HG03066 (cell line): Measurements from ENCODE around the gene ARMC2.
"Not testable (repeated sequence)": the region's sequence is repeated elsewhere in the genome, so short reads cannot be mapped to it uniquely, and the experiment has no call there.

ENCODE experiments used
- ATAC-seq: cut with Tn5 transposase; IDR thresholded peaks from one replicate; pipeline ENCODE4 v1.9.1; 2021; ENCODE audit warnings: low read depth; ENCODE audit not compliant: unreplicated experiment

ARMC2 gene

DNA sequence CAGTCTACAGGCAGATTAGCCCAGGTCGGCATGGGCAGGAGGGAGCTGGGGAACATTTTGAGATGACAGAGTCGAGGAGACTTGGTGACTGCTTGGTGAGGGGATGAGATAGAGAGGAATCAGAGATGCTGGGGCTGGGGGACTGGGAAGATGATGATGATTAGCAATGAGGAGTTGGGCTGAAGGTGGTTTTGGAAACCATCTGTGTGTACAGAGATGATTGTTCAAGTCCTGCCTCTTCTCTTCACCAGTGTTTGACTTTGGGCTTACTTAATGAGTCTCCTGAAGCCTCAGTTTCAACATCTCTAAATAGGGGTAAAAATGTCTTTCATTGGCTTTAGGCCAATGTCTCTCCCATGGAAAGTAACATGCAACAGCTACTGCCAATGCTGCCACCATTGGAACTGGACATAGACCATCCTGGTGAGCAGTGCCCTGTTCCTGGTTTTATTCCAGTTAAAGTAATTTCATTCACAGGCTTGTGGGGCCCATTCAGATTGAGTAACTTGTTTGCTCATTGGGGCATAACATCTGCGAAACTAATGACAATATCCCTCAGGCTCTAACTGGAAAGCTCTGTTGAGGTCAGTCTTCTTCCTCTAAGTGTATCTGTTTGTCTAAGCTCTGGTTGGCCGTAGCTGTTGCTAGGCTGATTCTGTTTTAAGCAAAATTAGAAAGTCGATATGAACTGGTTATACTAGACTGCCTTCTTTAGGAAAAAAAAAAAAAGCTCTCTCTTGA lies 99.1 kb downstream of the ARMC2 start:
- no peak for ATAC-seq

DNA sequence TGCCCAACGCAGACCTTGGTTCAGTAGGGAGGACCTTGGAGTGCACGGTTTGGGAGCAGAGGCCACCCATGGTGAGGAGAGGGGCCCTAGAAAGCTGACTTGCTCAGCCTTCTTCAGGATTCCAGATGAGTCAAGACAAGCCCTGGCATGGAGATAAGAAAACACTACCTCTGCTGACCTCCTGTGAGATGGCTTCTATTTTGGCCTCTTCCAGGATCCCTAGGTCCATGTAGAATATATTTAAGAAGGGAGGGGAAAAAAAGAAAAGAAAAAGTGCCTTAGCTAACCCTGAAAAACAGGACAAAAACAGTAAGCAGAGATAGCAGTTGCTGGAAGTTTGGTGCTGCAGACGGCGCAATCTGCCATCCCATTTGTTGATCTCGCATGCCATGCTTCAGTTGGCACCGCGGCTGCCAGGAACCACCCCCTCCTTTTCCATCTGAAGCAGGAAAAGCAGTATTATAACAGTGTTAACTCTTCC lies 100.0 kb downstream of the ARMC2 start:
- ATAC-seq = no peak

DNA sequence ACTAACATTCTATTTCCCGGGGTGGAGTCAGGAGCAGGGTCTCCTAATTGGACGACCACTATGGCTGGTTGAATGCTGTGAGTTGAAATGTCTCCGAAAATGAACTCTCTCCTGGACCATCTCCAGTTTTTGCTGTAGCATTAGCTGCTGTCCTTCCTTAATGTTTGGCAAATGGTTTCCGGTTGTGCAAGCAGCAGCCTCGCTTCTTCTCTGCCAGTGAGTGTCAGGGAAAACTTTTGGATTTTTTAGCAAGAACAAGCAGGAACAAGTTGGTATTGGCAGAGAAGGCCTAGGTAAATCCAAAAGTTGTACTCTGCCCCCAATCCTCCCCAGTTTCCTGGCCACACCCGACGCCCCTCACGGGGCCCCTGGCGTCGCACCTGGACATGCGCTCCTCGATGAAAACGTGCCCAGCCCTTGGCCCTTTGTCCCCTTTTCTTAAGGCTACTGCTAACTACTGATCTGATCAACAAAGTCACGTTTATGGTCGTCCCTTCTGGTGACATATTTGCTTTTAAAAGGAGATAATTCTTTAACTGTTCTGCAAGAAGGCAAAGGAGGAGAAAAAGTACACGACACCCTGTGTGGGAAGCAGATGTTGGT lies 103.2 kb downstream of the ARMC2 start:
- ATAC-seq = no peak

DNA sequence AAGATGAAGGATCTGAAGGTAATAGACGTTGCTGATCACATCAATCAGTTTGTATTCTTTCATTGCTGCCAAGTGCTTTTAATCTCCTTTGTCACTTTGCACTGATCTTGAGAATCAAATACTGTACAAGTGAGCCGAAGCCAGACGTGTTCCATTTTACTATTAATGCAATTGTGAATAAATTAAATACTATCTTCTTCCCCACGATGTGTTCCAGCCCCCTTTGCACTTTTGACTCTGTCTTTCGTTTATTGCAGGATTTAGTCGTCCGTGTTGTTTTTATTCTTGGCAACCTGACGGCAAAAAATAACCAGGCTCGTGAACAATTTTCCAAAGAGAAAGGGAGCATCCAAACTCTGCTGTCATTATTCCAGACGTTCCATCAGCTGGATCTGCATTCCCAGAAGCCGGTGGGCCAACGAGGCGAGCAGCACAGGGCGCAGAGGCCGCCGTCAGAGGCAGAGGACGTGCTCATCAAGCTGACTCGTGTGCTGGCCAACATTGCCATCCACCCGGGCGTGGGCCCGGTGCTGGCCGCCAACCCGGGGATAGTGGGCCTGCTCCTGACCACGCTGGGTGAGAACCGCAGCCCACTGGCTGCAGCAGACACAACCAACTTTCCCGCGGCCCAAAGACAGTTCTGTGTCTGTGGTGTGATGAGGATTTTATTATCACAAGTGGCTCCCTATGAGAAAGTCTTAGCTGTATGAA lies 104.7 kb downstream of the ARMC2 start:
- no peak for ATAC-seq

DNA sequence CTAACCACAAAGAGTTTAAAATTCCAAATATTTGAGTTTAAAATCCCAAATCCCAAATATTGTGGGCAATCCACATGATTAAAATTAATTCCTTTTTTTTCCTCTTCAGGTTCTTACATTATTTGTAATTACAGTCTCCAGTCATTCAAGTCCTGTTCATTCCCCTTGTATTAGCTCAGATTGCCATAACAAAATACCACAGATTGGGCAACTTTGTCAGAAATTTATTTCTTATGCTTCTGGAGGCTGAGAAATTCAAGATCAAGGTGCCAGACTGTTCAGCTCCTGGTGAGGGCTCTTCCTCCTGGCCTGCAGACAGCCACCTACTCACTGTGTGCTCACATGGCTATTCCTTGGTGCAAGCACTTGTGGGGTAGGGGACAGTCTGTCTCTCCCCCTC lies 105.5 kb downstream of the ARMC2 start:
- no peak for ATAC-seq

DNA sequence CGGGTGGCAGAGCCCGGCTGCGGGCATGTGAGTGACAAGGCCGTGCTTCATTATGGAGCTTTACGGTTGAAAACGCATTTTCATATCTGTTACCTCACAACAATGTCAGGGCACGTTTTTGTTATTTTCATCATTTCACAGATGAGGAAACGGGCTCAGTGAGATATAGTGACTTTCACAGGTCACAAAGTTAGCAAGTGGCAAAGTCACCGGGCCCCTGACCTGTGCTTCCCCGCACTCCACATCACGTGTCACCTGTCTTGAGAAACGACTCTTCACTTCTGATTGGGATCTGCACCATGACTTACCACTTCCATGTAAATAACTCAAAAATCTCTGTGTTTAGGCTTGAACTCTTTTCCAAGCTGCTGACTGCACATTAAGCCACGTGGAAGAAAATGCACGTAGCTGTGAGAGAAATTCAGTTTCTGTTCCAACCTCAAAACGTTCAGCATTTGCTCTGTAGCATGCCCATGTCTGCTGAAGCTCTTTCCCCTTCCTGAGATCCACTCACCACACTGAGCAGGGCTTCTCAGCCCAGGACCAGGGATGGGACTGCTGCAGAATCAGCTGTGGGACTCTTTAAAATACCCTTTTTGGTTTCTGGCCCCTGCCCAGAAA lies 107.2 kb downstream of the ARMC2 start:
- ATAC-seq = no peak

DNA sequence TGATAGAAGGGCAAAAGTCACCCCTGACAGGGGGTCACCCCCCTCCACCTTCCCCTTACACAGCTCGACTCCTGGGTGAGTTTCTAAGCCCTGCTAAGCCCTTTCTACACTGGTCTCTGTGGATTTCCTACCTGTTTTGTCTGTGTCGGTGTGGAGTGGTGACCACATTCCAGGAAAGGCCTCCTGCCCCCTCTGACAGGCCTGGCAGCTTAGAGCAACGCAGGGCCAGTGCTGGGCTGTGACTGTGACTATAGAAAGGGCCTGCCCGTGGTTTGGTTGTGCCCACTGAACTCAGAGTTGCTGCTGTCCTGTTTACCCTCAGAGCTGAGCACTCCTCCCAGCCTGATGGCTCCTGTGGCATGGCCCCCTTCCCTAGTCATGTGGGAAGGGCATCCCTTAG lies 109.0 kb downstream of the ARMC2 start:
- no peak for ATAC-seq

DNA sequence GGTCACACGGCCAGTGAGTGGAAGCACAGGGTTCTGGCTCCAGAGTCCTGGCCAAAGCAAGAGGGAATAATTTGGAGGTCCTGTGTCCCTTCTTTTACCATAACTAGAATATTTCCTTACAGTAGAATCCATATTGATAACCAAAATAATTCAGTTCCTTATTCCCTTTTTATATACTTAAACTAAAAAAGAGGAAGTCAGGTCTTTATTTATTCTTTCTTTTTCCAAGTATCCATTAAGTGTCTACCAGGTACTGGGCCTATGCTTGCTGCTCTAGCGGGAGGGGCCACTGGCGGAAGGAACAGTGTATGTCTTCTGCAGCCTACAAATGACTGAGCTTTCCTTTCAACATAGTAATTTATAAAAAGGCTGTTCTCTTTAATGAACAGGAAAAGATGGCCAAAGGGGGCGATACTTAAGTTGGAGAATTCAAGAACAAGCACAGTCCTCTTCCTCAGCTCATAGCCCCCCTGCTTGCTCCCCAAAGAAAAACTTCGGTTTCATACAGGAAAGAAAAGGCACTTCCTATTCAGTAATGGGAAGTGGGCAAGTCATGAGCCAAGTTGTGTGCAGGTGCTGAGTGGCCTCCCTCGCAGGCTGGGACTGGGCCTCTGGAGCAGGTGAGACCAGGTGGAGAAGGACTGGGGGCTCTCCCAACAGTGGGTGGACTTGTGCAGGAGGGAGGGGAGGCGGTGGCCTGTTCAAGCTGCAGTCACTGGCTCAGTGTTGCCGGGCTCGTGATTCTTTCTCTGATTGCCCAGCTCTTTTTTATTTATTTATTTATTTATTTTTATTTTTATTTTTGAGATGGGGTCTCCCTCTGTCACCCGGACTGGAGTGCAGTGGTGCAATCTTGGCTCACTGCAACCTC lies 110.9 kb downstream of the ARMC2 start:
- ATAC-seq = no peak

DNA sequence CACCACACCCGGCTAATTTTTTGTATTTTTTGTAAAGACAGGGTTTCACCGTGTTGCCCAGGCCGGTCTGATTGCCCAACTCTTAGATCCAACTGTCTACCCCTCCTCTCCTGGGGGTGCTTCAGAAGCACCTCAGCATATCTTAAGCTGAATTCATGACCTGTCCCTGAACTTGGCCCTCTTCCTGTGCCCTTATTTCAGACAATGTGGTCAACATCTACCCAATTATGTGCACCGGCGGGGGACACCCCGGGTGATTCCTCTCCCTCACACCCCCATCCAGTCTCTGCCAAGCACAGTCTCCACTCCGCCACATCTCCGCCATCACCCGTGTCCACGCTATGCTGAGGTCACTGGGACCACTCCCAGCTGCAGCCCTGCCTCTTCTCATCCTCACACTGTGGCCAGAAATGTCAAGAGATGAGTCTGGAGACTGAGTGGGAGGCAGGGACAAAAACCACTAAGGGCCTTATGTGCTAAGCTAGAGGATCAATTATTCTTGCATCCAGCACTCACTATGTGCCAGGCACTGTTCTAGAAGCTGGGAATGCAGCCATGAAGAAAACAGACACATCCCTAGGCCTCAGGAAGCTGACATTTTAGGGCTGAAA lies 111.9 kb downstream of the ARMC2 start:
- no peak for ATAC-seq

DNA sequence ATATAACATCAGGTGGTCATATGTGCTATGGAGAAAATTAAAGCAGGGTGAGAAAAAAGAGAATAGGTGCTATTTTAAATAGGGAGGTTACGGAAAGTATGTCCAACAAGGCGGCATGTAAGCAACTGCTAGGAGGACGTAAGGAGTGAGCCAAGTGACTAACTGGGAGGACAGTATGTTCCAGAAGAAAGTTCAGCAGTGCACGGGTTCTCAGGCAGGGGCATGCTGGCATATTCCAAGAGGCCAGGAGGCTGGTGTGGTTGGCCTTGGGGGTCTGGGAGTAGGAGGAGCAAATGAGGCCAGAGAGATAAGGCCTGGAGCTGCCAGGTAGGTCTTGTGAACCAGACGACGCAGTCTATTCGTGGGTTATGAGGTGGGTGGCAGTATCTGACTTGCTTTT lies 112.4 kb downstream of the ARMC2 start:
- no peak for ATAC-seq

DNA sequence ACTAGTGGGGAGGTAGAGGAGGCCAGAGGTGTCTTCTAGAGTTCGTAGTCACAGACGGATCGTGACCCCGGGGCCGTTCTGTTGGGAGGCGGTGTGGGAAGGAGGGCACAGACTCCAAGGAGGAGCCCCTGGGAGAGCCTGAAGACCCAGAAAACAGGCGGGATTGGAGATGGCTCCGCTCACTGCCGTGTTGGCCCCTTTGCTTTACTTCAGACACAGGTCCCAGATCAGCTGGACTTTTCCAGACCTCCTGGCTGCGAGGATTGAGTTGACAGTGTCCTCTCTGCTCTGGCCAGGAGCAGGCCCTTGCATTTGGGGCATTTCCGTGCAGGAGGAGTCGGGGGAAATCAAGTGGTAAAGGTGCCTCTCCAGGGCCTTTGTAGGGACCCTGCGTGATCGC lies 112.9 kb downstream of the ARMC2 start:
- no peak for ATAC-seq

DNA sequence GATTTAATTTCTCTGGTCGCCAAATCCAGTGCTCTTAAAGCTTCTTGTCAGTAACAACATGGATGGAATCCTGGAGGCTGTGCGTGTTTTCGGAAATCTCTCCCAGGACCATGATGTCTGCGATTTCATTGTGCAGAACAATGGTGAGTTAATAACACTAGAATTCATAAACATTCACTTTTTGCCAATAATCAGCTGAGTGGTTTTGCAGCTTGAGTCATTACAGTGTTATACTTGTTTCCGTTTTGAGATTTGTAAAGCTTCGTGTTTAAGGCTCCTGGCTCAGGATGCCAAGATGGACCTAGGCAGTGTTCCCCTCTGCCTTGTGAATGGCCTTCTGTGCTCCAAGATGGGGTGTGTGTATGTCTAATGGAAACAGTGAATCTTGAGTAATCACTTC lies 113.8 kb downstream of the ARMC2 start:
- ATAC-seq = no peak

DNA sequence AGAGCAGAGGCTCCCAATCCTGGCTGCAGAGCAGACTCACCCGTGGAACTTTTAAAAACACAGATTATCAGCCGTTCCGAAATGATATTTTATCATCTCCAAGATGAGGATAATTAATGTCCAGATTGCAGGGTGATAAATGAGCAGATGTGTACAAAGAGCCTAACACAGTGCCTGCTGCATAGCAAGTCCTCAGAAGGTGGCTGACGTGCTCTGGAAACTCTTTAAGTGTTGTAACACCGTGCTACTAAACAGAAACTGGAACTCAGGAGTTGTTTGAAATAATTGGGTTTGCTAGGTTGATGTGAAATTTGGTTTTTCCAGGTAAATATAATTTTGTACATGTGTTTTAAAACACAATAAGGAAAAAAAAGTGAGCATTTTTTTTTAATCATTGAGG lies 118.0 kb downstream of the ARMC2 start:
- ATAC-seq = no peak

DNA sequence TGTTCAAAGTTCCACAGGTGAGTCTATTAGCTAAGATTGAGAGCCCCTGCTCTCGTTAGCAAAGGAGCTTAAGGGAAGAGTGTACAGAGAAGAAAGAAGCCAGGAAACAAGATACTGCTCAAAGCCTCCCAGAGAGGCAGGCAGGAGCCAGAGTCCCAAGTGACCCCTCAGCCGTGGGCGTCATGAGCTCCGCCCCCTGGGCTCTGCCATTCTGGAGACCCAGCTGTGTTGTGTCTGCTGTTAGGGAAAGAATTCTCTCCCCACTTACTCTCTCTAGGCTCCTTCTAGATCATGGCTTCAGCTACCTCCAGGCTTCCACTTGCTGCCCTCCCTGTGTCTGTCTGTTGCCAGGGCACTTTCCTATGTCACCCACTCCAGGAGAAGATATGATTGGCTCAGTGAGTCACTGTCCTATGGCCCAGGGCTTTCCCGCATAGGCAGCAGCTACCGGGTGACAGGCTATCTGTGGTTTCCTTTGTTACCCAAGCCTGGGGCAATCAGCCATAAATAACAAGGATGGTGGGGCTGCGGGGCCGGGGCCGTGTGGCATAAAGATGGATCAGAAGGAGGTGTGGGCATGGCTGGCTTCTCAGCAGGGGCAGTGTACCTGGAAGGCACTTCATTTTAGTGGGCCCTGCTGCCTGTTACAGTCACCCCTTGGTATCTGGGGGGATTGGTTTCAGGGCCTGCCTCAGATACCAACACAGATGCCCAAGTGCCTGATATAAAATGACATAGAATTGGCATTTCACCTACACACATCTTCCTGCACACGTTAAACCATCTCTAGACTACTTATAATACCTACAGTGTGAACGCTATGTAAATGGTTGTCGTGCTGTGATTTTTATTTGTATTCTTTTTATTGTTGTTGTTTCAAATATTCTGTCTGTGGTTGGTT lies 118.9 kb downstream of the ARMC2 start:
- no peak for ATAC-seq

DNA sequence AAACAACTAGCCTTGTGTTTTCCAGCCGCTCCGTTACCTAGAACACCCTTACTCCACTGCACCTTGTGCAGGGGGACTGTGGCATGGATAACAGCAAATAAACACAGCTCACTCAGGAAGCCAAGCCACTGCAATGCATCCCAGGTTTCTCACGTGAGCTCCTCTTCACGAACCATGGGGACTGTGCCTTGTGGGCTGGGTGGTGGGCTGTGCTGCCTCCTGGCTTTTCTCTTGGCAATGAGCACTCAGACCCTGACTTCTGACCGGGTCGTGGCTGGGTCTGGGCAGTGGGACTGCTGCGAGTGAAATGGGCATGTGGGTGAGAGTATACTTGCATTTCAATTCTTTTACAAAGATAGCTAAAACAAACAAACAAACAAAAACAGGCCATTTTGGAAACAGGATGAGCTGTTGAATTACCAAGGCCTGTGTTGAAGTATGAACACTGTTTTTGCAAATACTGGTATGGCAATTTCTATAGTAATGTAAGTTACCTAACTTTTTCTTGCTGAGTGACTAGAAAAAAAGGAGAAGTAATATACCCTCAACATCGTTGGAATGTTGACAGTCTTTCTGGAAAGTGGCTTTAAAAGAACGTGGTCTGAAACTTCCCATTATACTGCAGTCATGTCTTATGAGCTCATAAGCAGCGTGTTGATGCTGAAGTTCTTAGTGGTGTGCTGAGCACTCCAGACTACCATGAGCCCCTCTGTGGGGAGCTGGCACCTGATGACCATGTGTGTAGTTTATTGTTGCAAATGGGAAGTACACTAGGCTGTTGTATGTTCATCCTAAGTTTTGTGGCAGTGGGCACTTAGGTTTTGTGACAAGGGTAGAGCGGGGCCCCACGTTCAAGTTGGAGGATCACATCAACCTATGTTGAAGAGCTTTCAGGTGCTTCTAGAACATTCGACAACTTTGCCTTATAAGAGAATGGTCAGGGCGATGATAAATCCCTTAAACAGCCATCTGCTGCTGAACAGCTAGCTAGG lies 120.4 kb downstream of the ARMC2 start:
- no peak for ATAC-seq

DNA sequence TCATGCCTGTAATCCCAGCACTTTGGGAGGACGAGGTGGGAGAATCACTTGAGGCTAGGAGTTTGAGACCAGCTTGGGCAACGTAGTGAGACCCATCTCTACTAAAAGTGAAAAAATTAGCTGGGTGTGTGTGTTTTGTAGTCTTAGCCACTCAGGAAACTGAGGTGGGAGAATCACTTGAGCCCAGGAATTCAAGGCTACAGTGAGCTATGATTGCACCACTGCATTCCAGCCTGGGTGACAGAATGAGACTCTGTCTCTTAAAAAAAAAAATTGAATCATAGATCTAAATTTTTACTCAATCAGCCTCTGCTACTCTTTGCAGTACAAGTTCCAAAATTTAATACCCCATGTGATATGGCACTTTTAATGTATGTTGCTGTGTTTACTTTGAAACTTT lies 121.6 kb downstream of the ARMC2 start:
- no peak for ATAC-seq

DNA sequence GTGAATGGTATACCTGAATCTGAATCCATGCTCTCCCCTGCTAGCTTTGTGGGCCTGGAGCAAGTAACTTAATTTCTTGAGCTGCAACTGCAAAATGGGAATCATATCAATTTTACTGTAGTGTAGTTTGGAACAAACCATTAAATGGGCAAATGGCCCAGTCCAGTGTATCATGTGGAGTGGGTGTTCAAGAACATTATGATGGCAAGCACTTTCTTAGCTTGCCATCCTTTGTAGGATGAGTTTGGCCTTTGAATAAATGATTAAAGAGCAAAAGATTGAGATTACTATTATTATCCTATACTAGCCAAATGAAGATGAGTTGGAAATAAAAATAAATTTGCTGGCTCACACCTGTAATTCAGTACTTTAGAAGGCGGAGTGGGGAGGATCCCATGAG lies 126.0 kb downstream of the ARMC2 start:
- ATAC-seq = no peak

DNA sequence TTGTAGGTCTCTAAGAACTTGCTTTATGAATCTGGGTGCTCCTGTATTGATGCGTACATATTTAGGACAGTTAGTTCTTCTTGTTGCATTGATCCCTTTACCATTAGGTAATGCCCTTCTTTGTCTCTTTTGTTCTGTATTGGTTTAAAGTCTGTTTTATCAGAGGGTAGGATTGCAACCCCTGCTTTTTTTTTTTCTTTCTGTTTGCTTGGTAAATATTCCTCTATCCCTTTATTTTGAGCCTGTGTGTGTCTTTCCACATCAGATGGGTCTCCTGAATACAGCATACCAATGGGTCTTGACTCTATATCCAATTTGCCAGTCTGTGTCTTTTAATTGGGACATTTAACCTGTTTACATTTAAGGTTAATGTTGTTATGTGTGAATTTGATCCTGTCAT lies 130.4 kb downstream of the ARMC2 start:
- ATAC-seq = not testable (repeated sequence)
